NCI-H1092 treated with DMSO at 0.1 percent for 48 hours (cell line): Measurements from ENCODE around the gene PNPLA7.
"Not testable (repeated sequence)": the region's sequence is repeated elsewhere in the genome, so short reads cannot be mapped to it uniquely, and the experiment has no call there.

ENCODE experiments used
- DNase-seq: peaks from one replicate; lab custom pipeline; 2025; lab: John Stamatoyannopoulos, UW

The PNPLA7 gene

GRCh38 chr9:137540536-137540935 is 9.7 kb downstream of the PNPLA7 start:
- no peak for DNase-seq

- DNase-seq = no peak
Measured at GRCh38 chr9:137538058-137538457, 12.1 kb downstream of the PNPLA7 start.

DNA sequence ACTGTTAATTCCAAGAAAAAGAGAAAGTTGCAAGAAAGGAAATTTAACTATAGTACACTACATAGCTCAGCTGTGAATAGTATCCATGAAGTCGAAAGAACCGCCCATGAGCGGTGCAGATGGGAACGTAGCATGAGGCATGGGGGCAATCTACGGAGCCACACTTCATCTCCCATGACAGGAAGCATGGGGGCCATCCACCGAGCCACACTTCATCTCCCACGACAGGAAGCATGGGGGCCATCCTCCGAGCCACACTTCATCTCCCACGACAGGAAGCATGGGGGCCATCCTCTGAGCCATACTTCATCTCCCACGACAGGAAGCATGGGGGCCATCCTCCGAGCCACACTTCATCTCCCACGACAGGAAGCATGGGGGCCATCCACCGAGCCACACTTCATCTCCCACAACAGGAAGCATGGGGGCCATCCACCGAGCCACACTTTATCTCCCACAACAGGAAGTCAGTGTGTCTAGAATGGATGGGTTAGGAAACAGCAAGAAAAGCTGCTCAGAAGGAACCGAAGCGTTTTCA is 13.5 kb downstream of the PNPLA7 start:
- DNase-seq = not testable (repeated sequence)

GRCh38 chr9:137535120-137535428 is 15.1 kb downstream of the PNPLA7 start:
- no peak for DNase-seq

- peak; percentile 88 for DNase-seq
Measured at GRCh38 chr9:137534256-137535119, 15.7 kb downstream of the PNPLA7 start.

GRCh38 chr9:137532891-137533468 is 17.2 kb downstream of the PNPLA7 start:
- not testable (repeated sequence) for DNase-seq

GRCh38 chr9:137531099-137531765 is 19.0 kb downstream of the PNPLA7 start:
- no peak for DNase-seq

GRCh38 chr9:137530331-137530730 is 19.9 kb downstream of the PNPLA7 start:
- no peak for DNase-seq

DNA sequence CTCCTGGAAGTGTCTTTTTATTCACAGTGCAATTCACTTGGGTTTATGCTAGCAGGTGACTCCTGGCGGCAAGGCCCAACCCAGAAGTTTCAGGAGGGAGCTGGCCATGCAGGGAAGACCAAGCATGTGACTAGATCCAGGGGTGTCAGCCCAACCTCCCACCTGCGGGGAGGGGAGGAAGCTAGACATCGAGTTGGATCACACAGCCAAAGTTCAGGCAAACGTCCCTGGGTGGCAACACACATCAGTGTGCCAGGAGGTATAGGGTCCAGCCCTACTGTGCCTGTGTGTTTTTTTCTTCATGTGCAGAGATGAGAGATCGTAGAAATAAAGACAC is 25.3 kb downstream of the PNPLA7 start:
- DNase-seq = no peak

DNA sequence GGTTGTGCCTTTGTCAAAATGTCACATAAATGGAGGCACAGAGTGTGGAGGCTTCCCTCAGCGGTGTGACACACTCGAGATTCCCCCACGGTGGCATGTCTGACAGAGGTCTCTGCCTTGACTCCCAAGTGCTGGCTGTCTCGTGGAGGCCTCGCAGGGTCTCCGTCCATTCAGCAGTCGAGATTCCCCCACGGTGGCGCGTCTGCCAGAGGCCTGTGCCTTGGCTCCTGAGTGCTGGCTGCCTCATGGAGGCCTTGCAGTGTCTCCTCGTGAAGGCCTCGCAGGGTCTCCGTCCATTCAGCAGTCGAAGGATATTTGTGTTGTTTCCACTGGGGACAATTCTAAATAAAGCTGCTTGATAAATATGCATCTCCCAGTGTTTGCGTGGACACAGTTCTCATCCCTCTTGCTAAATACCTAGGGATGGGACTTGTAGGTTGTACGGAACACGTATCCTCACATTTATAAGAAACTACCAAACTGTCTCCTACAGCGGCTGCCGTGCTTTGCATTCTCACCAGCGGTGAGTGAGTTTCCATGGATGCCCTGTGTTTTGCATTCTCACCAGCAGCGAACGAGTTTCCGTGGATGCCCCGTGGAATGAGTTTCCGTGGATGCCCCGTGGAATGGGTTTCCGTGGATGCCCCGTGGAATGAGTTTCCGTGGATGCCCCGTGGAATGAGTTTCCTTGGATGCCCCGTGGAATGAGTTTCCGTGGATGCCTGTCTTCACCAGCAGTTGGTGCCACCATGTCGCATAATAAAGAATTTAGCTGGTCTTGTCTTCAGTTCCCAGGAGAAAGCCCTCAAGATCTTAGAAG is 25.8 kb downstream of the PNPLA7 start:
- DNase-seq = no peak

GRCh38 chr9:137522746-137523455 is 27.3 kb downstream of the PNPLA7 start:
- no peak for DNase-seq

DNA sequence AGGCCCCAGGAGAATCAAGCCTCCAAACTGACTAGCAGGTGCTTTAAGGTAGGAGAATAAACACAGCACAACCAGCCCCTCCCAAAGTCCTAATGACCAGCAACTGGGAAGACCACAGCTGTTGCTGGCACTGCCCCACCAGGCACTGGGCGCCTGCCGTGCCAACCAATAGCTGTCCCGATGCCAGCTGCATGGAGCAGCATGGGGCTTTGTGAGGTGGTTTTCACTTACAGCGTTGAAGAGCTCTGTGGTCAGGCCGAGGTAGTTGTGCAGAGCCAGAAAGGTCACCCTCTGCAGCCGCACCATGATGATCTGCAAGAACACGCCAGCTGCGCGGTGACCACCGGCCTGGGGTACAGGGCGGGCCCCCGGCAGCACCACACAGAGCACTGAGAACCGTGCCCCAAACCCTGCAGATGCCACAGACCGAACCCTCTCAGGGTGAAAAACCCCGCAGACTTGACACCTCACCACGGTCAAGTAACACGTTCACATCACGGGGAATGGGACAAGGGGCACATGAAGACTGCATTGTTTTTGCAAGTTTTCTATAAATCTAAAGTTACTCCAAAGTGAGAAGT is 28.7 kb downstream of the PNPLA7 start:
- DNase-seq = peak; percentile 9

DNA sequence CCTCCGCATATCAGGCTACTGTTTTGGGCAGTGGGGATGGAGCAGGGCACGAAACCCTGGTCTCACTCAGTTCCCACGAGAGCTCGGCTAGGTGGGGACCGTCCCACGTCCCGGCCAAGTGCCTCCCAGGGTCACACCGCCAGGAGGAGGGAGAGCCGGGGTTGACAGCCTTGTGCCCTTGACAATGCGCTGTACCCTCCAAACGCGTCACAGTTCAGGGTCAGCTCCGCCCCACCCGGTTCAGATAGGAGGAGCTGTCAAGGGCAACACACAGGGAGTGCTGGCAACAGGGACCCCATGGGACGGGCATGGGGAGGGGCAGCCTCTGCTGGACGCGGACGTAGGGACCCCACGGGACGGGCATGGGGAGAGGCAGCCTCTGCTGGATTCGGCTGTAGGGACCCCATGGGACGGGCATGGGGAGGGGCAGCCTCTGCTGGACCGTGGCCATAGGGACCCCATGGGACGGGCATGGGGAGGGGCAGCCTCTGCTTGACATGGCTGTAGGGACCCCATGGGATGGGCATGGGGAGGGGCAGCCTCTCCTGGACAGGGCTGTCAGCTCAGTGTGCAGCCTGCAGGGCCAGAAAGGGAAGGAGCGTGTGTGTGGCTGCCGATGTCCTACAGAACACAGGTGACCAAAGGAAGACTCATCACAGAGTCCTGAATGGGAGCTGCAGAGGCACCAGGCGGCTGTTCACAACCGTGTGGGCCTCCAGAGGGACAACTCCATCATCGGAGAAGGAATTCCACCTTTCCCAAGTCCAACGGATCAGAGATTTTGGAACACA is 29.4 kb downstream of the PNPLA7 start:
- no peak for DNase-seq

DNA sequence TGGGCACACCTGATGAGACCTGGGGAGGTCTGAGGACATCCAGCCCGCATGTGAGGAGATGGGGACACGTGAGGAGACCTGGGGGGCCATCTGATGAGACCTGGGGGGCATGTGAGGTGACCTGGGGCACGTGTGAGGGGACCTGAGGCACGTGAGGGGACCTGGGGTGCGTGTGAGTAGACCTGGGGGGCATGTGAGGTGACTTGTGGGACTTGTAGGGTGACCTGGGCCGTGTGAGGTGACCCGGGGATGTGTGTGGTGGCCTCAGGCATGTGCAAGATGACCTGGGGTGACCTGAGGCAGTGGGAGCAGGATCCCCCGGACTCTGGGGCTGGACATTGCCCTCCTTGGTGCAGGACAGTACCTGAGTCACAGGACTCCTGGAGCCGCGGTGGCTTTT is 30.6 kb downstream of the PNPLA7 start:
- DNase-seq = no peak

GRCh38 chr9:137518661-137519459 is 31.3 kb downstream of the PNPLA7 start:
- not testable (repeated sequence) for DNase-seq

- DNase-seq = no peak
Measured at GRCh38 chr9:137516144-137516917, 33.9 kb downstream of the PNPLA7 start.

DNA sequence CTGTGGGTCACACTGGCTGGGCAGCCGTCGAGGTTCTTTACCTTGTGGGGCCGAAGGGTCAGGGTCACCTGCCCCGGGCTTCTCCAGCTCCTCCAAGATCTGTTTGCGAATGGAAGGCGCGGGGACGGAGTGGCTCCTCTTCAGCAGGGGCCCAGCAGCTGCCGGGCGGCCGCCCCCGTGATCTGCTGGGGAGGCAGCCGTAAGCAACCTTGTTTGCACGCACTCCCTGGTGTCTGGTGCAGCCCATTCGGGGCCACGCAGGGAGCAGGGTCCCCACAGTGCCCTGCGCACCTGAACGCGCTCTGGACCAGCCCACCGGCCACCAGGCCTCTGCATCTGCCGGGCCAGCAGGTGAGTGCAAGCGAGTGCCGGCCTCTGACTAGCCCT is 34.9 kb downstream of the PNPLA7 start:
- DNase-seq = no peak

GRCh38 chr9:137514691-137515337 is 35.4 kb downstream of the PNPLA7 start:
- DNase-seq = no peak
